Kidney epithelial cell (primary cell): ENCODE data around the gene CERS4. TPM values are rescaled to one million over a fixed set of nuclear protein-coding genes. Genes with fewer than 3 reads are reported as not detected.

ENCODE experiments used
- DNase-seq: peaks from one replicate; pipeline ENCODE4 v3.0.0-alpha.2; 2010; ENCODE audit warnings: low read depth
- H3K27me3 ChIP-seq: 2 replicates; pipeline ENCODE4 v1.6.0; 2011; ENCODE audit warnings: low read length; ENCODE audit not compliant: control insufficient read depth, insufficient read depth
- H3K36me3 ChIP-seq: 2 replicates; pipeline ENCODE4 v1.5.1; 2011; ENCODE audit warnings: low read length; ENCODE audit not compliant: control insufficient read depth, insufficient read depth
- H3K4me3 ChIP-seq: 2 replicates; pipeline ENCODE4 v1.5.1; 2011; ENCODE audit warnings: low read depth, mild to moderate bottlenecking, control low read depth, low read length
- CTCF ChIP-seq: IDR thresholded peaks from 2 replicates; pipeline ENCODE4 v1.5.1; 2011; ENCODE audit warnings: mild to moderate bottlenecking, moderate library complexity, low read length, control low read depth, inconsistent platforms; ENCODE audit not compliant: insufficient read depth, poor library complexity, severe bottlenecking
- total RNA-seq: library from RNA; depleted of rRNA; stranded (reverse); fragments of >200 nt; gene quantifications from 2 replicates; pipeline ENCODE4 v1.2.3, GENCODE V29; 2015

CERS4 gene, protein sequence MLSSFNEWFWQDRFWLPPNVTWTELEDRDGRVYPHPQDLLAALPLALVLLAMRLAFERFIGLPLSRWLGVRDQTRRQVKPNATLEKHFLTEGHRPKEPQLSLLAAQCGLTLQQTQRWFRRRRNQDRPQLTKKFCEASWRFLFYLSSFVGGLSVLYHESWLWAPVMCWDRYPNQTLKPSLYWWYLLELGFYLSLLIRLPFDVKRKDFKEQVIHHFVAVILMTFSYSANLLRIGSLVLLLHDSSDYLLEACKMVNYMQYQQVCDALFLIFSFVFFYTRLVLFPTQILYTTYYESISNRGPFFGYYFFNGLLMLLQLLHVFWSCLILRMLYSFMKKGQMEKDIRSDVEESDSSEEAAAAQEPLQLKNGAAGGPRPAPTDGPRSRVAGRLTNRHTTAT
- total RNA-seq: 47.4 and 49.8 TPM in 2 replicates

- H3K27me3 ChIP-seq: peaks cover 10% of the 10 kb centered on the region
- peak within 1 kb of the TSS; percentile 69 for H3K4me3 ChIP-seq
- DNase-seq: no peak
- H3K36me3 ChIP-seq: no peaks in the 10 kb centered on the region
- TF ChIP-seq CTCF: no peak
Observed at GRCh38 chr19:8208922-8209461, at the start of gene CERS4. TSS of gene CERS4 (plus strand) at chr19:8209370. CDS start at chr19:8251077, 41,707 bp downstream.

GRCh38 chr19:8161135-8161646 is 48.0 kb upstream of the CERS4 start:
- no peaks in the 10 kb centered on the region for H3K27me3 ChIP-seq
- no peaks in the 10 kb centered on the region for H3K36me3 ChIP-seq

DNA sequence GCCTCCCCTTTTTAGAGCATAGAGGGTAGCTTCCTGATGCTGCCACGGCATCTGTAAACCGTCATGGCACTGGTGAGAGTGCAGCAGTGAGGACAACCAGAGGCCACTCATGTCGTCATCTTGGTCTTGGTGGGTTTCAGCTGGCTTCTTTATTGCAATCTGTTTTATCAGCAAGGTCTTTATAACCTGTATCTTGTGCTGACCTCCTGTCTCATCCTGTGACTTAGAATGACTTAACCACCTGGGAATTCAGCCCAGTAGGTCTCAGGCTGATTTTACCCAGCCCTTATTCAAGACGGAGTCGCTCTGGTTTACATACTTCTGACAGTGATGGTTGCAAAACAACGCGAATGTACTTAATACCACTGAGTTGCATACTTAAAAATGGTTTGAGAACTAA is 45.4 kb upstream of the CERS4 start:
- TF ChIP-seq CTCF: no peak
- Histone ChIP-seq H3K27me3 (no peaks in the 10 kb centered on the region), H3K4me3 (no peak overlapping the region), H3K36me3 (no peaks in the 10 kb centered on the region)
- DNase-seq: no peak

More at GRCh38 chr19:8161135-8161646, 48.0 kb upstream of the CERS4 start:
- no peak overlapping the region for H3K4me3 ChIP-seq
- TF ChIP-seq CTCF: no peak
- DNase-seq: no peak

DNA sequence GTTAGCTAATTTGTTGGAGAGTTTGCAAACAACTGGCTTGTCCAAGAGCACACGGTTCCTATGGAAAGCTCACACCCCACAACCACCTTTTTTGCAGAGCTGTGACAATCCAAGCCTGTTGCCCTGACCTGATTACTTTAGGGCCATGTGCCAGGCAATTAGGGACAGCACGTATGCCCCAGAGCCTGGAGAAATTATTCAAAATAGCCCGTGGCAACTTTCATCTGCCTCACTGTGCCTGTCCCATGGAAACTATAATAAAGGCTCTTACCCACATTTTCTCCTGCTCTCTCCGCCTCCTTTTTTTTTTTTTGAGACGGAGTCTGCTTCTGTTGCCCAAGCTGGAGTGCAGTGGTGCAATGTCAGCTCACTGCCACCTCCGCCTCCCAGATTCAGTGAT is 41.2 kb upstream of the CERS4 start:
- no peak overlapping the region for H3K4me3 ChIP-seq
- H3K36me3 ChIP-seq: no peaks in the 10 kb centered on the region
- DNase-seq: no peak
- no peak for TF ChIP-seq CTCF
- H3K27me3 ChIP-seq: no peaks in the 10 kb centered on the region

- no peak for TF ChIP-seq CTCF
- H3K36me3 ChIP-seq: no peaks in the 10 kb centered on the region
- H3K4me3 ChIP-seq: no peak overlapping the region
- no peaks in the 10 kb centered on the region for H3K27me3 ChIP-seq
- no peak for DNase-seq
Observed at GRCh38 chr19:8168537-8168936, 40.6 kb upstream of the CERS4 start.
